ENCODE results near the gene IMPA2. TPM values are rescaled to one million over a fixed set of nuclear protein-coding genes. Genes with fewer than 3 reads are reported as not detected.

Gene IMPA2
- total RNA-seq, 1 donor from 2014 or later = 56.3 TPM

DNA sequence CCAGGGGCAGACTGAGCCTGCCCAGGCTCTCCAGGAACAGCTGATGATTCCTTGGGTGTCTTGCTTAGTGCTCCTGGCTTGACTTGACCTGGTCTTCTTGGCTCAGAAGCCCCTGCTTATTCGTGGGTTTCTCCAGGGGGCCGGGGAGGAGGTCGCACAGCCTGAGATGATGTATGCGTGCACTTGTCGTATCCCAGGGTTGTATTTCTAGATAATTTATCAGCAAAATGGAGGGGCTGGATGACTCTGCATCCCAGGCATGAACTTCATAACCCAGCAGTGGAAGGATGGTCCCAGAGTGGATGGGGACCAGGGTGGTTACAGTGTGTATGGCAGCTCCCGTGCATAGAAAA lies 25.2 kb downstream of the IMPA2 start:
- H3K27me3 Mint-ChIP-seq = no peaks in the 10 kb centered on the region
- H3K9me3 Mint-ChIP-seq = no peaks in the 10 kb centered on the region
- H3K36me3 Mint-ChIP-seq = peaks cover 5% of the 10 kb centered on the region
- no peak for TF ChIP-seq CTCF (conservative IDR thresholded peaks at IDR 0.05)
- peak overlapping the region; percentile 80 for H3K27ac Mint-ChIP-seq
- peaks cover 16% of the 10 kb centered on the region for H3K4me1 Mint-ChIP-seq (ENCODE audit: unreplicated experiment)
- no peak for DNase-seq (ENCODE audit: extremely low spot score, unreplicated experiment)
- no peak overlapping the region for H3K4me3 Mint-ChIP-seq

DNA sequence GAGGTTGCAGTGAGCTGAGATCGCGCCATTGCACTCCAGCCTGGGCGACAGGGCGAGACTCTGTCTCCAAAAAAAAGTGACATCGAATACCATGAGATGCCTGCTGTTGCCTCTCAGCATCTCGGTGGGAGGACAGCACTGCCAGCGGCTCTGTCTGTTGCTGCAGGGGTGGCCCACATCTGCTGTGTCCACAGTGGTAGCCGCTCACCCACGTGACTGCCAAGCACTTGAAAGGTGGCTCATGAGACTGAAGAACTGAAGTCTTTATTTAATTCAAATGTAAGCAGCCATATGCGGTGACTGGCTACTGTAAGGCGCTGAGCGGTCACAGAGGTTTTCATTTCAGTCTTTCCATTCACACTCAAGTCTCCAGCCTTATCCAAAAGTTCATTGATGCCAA lies 25.8 kb downstream of the IMPA2 start:
- no peak for DNase-seq (ENCODE audit: extremely low spot score, unreplicated experiment)
- peaks cover 4% of the 10 kb centered on the region for H3K36me3 Mint-ChIP-seq
- H3K4me3 Mint-ChIP-seq = no peak overlapping the region
- no peak for TF ChIP-seq CTCF (conservative IDR thresholded peaks at IDR 0.05)
- H3K27me3 Mint-ChIP-seq = no peaks in the 10 kb centered on the region
- H3K4me1 Mint-ChIP-seq (ENCODE audit: unreplicated experiment) = peaks cover 16% of the 10 kb centered on the region
- H3K27ac Mint-ChIP-seq = no peak overlapping the region
- H3K9me3 Mint-ChIP-seq = no peaks in the 10 kb centered on the region

DNA sequence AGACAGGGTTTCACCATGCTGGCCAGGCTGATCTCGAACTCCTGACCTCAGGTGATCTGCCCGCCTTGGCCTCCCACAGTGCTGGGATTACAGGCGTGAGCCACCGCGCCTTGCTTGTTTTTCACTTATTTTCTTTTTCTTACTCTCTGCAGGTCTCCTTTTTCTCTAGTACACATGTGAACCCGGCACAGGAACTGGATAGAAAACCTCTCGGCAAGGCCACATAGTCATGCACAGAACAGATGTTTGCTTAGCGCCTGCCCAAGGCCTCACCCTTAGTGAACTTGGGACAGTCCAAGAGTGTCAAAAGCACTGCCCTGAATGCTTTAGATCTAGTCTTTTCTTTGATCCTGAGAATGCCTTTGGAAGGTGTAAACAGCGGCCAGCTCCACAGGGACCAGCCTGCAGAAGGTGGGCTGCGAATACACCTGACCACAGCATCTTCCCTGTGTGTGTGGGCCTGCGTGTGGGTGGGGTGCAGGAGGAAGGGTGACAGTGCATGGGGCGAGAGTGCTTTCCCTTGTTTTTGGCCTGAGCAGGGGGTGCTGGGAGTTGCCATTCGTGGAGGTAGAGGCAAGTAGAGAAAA lies 27.0 kb downstream of the IMPA2 start:
- Mint-ChIP-seq H3K4me3 (no peak overlapping the region), H3K9me3 (no peaks in the 10 kb centered on the region), H3K36me3 (peaks cover 4% of the 10 kb centered on the region), H3K27ac (peak overlapping the region; percentile 80), H3K27me3 (no peaks in the 10 kb centered on the region), H3K4me1 (ENCODE audit: unreplicated experiment) (peaks cover 25% of the 10 kb centered on the region)
- TF ChIP-seq CTCF (conservative IDR thresholded peaks at IDR 0.05) = no peak
- DNase-seq (ENCODE audit: extremely low spot score, unreplicated experiment) = no peak

- peaks cover 4% of the 10 kb centered on the region for H3K36me3 Mint-ChIP-seq
- H3K9me3 Mint-ChIP-seq = no peaks in the 10 kb centered on the region
- no peaks in the 10 kb centered on the region for H3K27me3 Mint-ChIP-seq
- no peak for TF ChIP-seq CTCF (conservative IDR thresholded peaks at IDR 0.05)
- peaks cover 27% of the 10 kb centered on the region for H3K4me1 Mint-ChIP-seq (ENCODE audit: unreplicated experiment)
- H3K27ac Mint-ChIP-seq = peak overlapping the region; percentile 80
- H3K4me3 Mint-ChIP-seq = no peak overlapping the region
- no peak for DNase-seq (ENCODE audit: extremely low spot score, unreplicated experiment)
These were observed 27.7 kb downstream of the IMPA2 start for GRCh38 chr18:12008842-12009580.

DNA sequence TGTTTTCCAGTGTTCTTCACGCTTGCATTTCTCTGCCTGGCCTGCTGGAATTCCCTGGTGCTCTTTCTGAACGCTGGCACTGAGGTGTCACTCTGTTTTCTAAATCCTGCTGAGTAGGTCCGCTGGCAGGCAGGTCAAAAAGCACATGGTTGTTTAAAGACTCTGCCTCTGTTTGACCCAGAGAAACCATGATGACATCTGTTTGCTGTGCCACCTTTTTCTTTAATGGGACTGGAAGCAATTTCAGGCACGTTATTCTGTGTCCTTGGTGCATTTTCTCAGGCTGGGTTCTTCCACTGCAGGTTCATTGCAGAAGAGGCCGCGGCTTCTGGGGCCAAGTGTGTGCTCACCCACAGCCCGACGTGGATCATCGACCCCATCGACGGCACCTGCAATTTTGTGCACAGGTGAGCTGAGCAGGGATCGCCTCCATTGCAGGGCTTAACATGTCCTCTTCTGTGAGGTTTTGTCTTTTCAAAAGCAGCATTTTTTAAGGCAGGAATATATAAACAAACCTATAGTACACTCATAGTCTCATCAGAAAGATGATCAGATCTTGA lies 28.4 kb downstream of the IMPA2 start:
- peaks cover 30% of the 10 kb centered on the region for H3K4me1 Mint-ChIP-seq (ENCODE audit: unreplicated experiment)
- no peaks in the 10 kb centered on the region for H3K27me3 Mint-ChIP-seq
- no peak for TF ChIP-seq CTCF (conservative IDR thresholded peaks at IDR 0.05)
- H3K27ac Mint-ChIP-seq = no peak overlapping the region
- H3K9me3 Mint-ChIP-seq = no peaks in the 10 kb centered on the region
- peaks cover 4% of the 10 kb centered on the region for H3K36me3 Mint-ChIP-seq
- no peak for DNase-seq (ENCODE audit: extremely low spot score, unreplicated experiment)
- H3K4me3 Mint-ChIP-seq = no peak overlapping the region

Measured in type B pancreatic cell (in vitro differentiated cells).